SK-N-SH (cell line): ENCODE results near the gene COL23A1.

Experiments used
- POLR2AphosphoS5 ChIP-seq: IDR thresholded peaks from 2 replicates; pipeline ENCODE4 v1.6.1; 2012; ENCODE audit warnings: low read depth, low read length
- TF ChIP-seq, protein P1 (sequence below): fragments of 200-600 bp; sonication (generic); IDR thresholded peaks from 2 replicates; pipeline ENCODE4 v1.6.1; 2017; ENCODE audit warnings: antibody characterized with exemption, mild to moderate bottlenecking, moderate library complexity

GRCh38 chr5:178532236-178532635 is 58.0 kb downstream of the COL23A1 start:
- TF ChIP-seq, protein P1, sequence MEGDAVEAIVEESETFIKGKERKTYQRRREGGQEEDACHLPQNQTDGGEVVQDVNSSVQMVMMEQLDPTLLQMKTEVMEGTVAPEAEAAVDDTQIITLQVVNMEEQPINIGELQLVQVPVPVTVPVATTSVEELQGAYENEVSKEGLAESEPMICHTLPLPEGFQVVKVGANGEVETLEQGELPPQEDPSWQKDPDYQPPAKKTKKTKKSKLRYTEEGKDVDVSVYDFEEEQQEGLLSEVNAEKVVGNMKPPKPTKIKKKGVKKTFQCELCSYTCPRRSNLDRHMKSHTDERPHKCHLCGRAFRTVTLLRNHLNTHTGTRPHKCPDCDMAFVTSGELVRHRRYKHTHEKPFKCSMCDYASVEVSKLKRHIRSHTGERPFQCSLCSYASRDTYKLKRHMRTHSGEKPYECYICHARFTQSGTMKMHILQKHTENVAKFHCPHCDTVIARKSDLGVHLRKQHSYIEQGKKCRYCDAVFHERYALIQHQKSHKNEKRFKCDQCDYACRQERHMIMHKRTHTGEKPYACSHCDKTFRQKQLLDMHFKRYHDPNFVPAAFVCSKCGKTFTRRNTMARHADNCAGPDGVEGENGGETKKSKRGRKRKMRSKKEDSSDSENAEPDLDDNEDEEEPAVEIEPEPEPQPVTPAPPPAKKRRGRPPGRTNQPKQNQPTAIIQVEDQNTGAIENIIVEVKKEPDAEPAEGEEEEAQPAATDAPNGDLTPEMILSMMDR: no peak
- no peak for TF ChIP-seq POLR2AphosphoS5
